GM19023 (cell line): Measurements from ENCODE around the gene SKI.
A peak's percentile ranks its signal among the peaks of the same experiment; 100 is the strongest.

ENCODE experiments used
- ATAC-seq: cut with Tn5 transposase; IDR thresholded peaks from one replicate; pipeline ENCODE4 v1.9.1; 2021; ENCODE audit warnings: mild to moderate bottlenecking, moderate library complexity; ENCODE audit not compliant: unreplicated experiment

Gene SKI

DNA sequence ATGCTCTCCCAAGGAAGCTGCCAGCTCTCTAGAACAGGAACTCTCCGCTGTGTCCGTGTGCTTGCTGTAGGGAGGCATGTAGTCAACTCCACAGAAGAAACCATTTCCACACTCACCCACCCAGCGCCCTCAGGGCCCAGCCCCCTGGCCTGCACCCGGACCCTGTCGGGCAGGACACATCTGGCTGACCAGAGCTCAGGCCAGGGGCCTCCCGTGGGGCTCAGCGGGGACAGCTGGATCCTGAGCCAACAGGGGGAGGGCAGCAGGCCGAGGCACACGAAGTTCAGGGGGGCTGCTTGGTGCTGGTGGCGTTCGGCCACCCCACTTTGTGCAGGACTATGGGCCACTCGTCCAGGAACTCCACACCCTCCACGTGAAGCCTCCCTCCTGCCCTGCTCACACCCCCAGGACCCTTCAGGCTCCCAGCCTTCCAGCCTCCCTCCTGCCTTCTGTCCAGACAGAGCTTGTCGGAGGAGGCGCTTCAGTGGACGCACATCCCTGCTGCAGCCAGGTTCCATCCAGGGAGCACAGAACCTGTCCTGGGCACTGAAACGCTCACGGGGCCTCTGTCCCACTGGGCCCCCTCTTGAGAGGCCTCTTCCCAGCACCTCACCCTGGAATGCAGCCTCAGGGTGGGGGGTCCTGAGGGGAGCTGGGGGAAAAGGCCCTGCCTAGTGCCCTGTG, 18.6 kb upstream of the SKI start:
- no peak for ATAC-seq

DNA sequence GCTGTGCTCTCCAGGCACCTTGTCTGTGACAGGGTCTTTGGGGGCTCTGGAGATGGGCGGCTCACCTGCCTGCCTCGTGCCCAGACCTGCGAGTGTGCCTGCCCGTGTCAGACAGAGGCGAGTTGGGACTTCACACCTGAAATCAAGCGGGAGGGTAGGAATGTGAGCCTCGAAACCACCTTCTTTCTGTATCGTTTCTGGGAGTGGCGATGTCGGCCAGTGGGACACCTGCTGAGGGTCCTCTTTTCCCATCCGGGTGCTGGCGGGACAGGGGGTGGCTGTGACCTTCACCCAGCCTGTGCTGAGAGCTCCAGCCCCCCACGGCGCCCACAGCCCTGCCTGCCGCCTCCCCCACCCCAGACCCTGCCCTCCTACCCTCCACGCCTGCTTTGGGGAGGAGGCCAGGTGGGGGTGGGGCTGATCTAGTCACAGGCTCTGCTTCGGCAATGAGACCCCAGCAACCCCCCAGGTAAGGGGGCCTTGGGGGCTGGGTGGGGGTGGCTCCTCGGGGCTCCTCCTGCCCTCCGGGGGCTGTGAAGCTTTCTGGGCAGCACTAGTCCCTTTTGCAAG, 17.9 kb upstream of the SKI start:
- ATAC-seq: no peak

DNA sequence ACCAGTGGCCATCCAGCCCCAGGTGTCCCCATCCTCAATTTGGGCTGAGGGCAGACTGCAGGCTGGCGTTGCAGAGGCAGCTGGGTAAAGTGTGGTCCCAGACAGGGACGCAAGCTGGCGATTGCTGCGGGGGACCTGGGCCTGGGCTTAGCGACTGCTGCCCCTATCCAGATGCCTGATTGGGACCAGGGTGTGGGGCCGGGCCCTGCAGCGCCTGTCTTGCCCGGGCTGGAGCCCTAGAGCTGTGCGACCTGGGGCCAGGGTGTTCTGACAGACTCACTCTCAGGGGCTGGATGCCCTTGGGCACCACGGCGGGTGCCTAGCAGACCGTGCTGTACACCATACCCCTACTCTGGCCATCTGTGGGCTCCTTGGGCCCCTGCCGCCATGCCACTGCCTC, 17.3 kb upstream of the SKI start:
- no peak for ATAC-seq

DNA sequence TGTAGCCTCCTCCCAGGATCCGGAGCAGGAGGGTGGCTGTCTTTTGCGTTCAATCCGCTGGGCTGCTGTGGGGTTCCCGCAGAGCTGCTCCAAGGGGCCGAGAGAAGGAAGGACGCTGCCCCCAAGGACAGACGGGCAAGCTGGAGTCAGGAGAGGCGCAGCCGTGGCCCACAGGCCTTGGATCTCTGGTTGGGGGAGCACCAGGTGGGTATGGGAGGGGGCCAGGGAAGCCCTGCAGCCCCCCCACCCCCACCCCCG, 15.9 kb upstream of the SKI start:
- no peak for ATAC-seq

DNA sequence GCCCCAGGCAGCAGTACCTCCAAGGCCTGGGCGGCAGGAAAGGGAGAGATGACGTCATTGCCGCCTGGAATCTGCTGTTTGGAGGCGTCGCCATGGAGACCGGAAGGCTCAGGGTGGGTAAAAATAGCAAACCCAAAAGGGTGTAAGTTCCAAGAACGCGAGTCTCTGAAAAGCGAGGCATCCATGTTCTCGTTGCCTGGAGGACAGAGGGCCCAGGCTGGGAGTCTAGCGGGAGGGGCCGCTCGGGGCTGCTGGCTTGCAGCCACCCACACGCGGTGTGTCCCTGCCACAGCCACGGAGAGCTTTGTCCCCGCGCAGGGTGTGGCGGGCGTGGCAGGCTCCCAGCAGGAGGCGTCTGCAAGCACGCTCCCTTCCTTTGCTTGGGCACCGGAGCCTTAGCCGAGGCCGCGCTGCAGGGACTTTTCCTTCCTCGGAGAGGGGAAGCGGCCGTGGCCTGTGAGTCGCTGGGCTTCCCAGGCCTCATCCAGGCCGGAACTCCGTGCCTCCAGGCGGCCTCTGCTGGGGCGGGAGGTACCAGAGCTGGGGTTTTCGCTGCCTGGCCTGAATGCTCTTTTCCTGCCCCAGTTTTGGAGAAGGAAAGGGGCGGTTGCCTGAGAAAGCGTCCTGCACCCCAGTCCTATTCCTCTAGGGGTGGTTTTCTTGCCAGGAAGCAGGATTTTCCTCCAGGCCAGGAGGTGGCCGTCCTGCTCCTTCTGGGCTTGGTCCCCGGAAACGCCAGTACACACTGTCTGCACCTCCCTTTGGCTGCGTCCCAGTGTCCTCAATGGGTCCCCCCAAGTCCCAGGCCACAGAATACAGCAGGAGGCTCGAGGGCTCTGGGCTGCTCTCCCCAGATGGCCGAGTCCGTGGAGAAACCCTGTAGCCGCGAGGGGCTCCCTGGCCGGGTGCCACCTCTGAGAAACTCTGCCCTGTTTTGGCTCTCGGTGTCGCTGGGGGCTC, 15.3 kb upstream of the SKI start:
- ATAC-seq: no peak

DNA sequence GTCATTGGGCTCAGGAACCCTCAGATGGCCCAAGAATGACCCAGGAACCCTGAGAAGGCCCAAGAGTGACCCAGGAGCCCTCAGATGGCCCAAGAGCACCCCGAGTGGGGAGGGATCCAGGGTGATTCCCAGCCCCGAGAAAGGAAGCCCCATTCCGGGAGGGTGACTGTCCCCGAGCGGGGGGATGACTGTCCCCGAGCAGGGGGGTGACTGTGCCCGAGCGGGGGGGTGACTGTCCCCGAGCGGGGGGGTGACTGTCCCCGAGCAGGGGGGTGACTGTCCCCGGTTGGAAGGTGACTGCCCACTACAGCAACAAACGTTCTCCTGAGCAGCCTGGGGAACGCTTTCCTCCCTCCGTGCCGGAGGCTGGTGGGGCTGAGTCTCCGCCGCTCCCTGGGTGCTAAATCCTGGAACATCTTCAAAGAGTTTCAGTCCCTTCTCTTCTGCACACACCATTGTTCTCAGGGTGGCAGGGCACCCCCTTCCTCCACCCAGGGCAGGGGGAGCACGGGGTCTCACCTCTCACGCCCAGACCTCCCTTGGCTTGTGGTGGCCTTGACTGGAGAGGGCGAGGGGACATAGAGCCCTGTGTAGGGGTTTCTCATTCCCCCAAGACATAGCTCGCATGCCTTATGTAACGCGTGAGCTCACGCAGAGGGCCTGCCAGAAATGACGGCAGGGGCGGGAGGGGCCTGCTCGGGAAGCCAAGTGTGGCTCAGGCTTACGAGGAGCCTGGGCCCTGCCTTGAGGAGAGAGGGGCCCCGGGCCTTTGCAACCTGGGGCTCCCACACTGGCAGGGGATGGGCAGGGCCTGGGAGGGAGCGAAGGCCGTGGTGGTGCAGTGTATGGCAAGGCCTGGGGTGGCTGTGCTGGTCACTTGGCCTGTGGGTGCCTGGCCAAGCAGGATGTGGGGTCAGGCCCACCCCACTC, 14.3 kb upstream of the SKI start:
- ATAC-seq: no peak

DNA sequence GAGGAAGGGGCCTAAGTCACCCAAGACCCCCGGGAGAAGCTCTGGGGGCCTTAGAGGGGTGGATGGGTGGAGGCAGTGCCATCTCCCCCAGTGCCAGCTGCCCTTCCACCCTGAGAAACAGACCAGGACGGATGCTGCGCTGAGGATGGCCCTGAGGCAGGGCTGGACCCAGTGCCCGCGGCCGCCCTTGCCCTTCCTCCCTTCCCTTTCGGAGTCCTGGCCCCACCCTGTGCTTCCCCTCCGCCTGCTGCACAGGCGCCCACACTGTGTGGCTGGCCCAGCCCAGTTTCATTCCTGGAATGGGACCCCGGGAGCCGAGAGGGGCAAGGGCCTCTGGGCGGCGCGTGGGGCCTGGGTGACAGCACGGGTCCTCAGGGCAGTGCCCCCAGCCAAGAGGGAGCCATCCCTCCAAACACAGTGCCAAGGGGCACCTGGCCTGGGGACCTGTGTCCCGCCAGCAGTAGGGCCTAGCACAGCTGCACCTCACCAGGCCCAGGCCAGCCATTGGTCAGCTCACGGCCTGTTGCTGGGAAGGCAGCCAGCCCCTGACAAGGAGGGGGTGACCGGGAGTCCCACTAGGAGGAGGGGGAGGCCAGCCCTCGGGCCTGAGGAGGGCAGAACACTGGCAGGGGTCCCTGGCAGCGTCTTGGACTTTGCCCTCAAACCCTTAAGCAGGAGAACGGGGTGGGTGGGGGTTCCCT, 13.4 kb upstream of the SKI start:
- ATAC-seq: no peak

DNA sequence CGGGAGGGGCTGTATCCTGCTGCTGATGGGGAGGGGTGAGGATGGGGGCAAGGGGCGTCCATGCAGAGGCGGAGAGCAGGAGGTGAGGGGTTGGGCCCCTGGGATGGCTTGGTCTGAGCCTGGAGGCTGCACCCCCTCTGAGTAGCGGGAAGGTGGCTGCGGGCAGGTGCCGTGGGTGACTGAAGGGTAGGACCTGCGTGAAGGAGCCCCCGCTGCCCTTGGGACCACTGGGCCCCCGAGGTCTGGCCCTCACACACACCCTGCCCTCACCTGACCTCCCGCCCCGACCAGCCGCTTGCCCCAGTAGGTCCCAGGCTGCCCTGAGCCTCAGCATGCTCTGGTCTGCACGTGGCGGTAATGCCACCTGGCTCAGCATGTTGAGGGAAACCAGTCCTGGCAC, 12.8 kb upstream of the SKI start:
- ATAC-seq: no peak

DNA sequence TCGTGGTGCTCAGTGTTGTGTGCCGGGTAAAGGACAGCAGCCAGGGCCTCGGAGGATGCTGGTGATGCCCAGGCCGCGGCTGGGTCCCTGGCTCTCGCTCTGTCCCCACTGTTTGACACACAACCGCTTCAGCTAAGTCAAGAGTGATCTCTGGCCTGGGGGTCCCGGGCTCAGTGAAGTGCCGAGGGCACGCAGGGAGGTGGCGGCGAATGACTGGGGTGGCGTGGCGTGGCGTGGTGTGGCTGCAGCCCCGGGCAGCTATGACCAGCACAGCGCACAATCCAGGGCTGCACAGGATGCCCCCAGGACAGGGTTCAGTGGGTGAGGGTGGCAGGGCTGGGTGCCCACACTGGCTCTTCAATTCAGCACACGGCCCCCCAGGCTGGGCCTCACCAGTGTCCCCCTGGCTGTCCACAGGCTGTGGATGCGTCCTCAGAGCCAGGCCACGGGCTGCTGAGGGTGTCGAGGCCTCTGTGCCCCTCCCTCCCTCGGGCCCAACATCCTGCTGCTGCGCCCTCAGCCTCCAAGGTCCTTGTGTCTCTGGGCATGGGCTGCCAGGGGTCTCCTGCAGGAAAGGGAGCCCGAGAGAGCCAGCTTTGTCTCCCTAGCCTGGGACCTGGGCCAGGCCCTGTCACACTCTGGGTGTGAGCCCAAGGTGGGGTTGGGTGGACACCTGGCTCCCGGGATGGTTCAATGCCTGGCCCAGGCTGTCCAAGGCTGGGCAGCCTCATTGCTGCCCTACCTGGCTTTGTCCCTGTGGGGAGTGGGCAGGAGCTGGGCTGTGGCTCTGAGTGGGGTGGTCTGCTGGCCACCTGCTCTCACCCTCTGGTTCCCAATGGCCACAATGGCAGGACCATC, 12.0 kb upstream of the SKI start:
- no peak for ATAC-seq

DNA sequence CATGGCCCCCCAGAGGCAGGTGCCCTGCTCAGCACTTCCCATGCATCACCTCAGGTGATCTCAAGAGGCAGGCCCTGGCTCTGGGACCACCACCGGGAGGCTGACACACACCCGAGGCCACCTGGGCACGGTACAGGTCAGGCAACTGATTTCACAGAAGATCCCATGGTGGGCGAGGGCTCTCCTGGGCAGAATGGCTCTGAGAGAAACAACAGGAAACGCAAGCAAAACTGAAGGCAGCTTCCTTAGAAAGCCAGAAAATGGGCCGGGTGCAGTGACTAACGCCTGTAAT, 11.4 kb upstream of the SKI start:
- no peak for ATAC-seq

DNA sequence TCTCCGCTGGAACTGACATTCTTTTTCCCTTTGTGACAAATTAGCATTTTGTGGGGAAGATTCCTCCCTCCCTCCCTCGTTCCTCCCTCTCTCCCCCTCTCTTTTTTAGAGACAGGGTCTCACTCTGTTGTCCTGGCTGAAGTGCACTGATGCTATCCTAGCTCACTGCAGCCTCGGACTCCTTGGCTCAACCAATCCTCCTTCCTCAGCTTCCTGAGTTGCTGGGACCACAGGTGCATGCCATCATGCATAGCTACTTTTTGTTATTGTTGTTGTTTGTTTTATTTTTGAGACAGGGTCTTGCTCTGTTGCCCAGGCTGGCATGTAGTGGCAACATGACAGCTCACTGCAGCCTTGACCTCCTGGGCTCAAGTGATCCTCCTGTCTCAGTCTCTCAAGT, 6.8 kb upstream of the SKI start:
- ATAC-seq: no peak

DNA sequence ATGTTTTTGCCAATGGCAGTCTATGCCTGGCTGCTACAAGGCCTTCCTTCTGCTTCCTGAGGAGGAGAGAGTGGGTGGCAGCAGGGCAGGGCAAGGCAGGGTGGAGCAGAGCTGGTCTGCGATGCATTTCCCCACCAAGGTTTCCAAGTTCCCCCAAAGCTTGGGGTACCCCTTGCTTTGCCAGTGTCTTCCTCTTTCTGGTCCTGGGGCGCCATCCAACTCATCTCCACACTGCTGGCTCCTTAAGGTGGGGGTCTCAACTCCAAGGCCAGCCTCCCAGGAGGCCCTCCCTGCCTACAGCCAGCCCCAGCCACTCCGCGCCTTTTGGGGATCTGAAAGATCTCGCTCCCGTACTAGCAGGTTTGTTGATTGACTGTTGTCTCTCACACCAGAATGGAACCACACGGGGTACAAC, 3.9 kb upstream of the SKI start:
- no peak for ATAC-seq

DNA sequence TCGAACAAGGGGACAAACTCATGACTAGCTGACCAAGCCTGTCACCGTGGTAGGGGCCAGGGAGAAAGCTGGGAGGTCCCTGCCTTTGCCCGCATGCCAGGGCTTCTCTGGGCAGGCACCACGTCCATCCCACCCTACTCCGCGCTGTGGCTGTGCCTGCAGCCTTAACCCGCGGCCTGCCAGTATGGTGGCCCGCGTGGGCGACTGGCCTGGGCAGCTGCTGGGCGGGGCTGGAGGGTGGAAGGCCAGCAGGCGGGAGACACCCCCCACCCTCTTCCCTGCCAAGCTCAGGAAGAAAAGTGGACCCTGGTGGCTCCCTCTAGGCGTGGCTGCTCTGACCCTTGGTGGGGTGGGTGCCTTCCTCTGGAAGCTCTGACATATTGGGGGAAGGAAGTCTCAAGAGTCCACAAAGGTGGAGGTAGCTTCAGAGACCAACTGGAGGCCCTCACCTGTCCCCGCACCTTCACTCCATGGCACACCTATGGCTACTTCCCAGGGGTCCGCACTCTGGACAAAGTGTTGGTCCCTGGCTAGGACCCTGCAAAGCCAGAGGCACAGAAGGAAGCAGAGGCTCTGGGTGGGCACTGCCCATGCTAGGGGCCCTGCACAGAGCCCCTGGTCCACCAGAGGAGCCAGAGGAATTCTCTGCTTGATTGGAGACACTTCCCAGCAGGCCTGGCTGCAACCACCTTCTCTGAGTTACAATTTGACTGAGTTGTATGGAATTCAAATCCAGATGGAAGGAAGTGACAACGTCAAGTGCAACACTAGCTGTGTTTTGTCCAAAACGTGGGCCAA, 3.3 kb upstream of the SKI start:
- no peak for ATAC-seq

DNA sequence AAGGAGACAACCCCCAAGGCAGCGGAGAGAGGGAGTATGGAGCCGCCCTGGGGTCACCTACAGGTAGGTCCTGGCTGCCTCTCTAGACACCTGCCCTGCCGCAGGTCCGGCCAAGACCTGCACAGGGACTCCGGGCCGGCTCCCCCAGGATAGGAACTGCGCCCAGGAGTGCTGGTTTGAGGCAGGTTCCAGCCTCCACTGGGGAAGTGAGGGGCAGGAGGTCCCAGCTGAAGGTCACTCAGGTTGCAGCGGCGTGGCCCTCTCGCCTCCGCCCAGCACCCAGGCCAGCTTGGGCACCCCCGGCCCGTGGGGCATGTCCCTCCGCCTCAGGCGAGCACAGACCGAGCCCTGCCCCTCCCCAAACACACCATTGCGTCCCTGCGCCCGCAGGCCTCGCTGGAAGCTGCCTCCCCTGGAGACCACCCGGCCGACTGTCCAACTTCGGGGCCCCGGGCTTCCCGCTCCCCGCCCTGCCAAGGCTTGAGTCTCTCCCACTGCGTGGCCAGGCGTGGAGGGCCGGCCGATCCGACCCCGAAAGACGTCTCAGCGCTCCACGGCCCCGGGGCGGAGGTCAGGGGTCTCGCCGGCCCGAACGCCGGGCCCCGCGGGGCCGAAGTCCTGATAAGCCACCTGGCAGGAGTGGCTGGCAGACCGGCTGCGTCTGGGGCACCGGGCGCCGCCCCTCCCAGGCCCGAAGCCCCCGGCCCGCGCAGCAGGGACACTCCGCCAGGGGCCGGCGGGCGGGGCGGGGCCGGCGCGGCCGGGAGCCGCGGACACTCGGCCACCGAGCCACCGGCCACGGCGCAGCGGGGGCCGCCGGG, 1.4 kb upstream of the SKI start:
- no peak for ATAC-seq

DNA sequence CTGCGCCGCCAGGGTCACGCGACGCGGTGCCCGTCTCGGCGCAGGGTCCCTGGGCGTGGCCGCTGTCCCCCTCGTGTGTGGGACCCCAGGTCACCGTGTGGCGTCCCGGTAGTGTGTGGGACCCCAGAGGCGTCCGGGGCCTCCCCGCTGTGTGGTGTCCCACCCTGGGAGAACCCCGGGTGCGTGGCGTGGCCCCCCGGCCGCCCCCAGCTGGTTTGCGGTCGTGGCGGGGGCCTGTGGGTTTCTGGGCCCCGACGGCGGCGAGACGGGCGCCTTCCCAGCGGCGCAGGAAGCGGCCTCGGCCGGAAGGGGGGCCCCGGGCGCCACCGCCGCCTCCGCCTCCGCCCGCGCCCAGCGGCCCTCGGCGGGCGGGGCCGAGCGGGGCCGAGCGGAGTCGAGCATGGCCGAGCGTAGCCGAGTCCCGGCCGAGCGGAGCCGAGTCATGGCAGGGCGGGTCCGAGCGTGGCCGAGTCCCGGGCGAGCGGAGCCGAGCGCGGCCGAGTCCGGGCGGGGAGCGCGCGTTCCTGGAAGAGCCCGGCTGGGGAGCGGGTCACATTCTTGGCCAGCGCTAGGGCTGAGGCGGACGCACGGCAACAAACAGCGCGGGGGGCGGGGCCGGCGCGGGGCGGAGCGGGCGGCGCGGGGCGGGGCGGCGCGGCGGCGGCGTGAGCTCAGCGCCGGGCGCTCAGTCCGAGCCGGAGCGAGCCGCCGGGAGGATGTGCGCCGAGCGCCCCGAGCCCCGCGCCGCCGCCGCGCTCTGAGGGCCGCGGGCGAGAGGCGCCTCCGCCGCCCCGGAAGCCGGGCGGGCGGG, 568 bp upstream of the SKI start:
- ATAC-seq: peak; percentile 88

DNA sequence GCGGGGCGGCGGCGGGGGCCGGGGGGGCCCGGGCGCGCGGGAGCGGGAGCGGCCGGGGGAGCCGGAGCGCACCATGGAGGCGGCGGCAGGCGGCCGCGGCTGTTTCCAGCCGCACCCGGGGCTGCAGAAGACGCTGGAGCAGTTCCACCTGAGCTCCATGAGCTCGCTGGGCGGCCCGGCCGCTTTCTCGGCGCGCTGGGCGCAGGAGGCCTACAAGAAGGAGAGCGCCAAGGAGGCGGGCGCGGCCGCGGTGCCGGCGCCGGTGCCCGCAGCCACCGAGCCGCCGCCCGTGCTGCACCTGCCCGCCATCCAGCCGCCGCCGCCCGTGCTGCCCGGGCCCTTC, 546 bp downstream of the SKI start:
- no peak for ATAC-seq

DNA sequence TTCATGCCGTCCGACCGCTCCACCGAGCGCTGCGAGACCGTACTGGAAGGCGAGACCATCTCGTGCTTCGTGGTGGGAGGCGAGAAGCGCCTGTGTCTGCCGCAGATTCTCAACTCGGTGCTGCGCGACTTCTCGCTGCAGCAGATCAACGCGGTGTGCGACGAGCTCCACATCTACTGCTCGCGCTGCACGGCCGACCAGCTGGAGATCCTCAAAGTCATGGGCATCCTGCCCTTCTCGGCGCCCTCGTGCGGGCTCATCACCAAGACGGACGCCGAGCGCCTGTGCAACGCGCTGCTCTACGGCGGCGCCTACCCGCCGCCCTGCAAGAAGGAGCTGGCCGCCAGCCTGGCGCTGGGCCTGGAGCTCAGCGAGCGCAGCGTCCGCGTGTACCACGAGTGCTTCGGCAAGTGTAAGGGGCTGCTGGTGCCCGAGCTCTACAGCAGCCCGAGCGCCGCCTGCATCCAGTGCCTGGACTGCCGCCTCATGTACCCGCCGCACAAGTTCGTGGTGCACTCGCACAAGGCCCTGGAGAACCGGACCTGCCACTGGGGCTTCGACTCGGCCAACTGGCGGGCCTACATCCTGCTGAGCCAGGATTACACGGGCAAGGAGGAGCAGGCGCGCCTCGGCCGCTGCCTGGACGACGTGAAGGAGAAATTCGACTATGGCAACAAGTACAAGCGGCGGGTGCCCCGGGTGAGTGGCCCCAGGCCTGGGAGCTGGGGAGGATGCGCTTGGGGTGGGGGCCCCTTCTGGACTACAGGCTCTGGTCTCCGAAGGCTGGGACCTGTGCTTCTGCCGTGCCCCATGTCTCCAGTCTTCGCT, 1.1 kb downstream of the SKI start:
- no peak for ATAC-seq
